Spinal cord (tissue), 10 donors: ENCODE measurements around the gene AFAP1L1. TPM values are rescaled to one million over a fixed set of nuclear protein-coding genes. Genes with fewer than 3 reads are reported as not detected.

Experiments used
- DNase-seq, 6 donors: peaks; one replicate each; pipeline versions ENCODE4 v3.0.0 to v3.0.0-alpha.2; 2013 to 2015; ENCODE audit warnings: low spot score in 6 of 6, low read depth in 4 of 6
- H3K27ac ChIP-seq: one replicate; pipeline ENCODE4 v1.5.1; 2013; ENCODE audit warnings: low read depth, low read length, control low read depth
- H3K27me3 ChIP-seq: one replicate; pipeline ENCODE4 v1.6.1; 2013; ENCODE audit warnings: low read length; ENCODE audit not compliant: control insufficient read depth, insufficient read depth
- H3K36me3 ChIP-seq: one replicate; pipeline ENCODE4 v1.6.1; 2013; ENCODE audit warnings: low read length; ENCODE audit not compliant: control insufficient read depth, insufficient read depth
- H3K4me1 ChIP-seq: one replicate; pipeline ENCODE4 v1.6.1; 2013; ENCODE audit warnings: low read length; ENCODE audit not compliant: control insufficient read depth, insufficient read depth
- H3K4me3 ChIP-seq: one replicate; pipeline ENCODE4 v1.5.1; 2013; ENCODE audit warnings: low read depth, low read length, control low read depth
- H3K9me3 ChIP-seq: one replicate; pipeline ENCODE4 v1.6.1; 2013; ENCODE audit warnings: low read length; ENCODE audit not compliant: control insufficient read depth, insufficient read depth
- WGBS: methylation state at CpG from one replicate; pipeline ENCODE4 v1.1.5; 2013; ENCODE audit warnings: missing lambda C conversion rate; ENCODE audit not compliant: insufficient coverage; 5-methylcytosine and 5-hydroxymethylcytosine counted together
- polyA plus RNA-seq, 2 donors: library from polyadenylated mRNA; unstranded; fragments of 120-200 nt; gene quantifications; one replicate each; pipeline ENCODE4 v1.2.1, GENCODE V29; 2013; ENCODE audit not compliant: insufficient read length in 2 of 2
- total RNA-seq, 2 donors: library from RNA; depleted of rRNA in 1 of 2; stranded (reverse); fragments of 120-200 nt in 1 of 2; fragments of >200 nt in 1 of 2; gene quantifications; one replicate each; pipeline versions ENCODE4 v1.2.3 to v1.2.4, GENCODE V29; 2013 to 2014
- donor health status: healthy.

AFAP1L1 gene
- total and polyA plus RNA-seq, 4 donors: 10.8 to 48.6 (median 15.5) TPM

GRCh38 chr5:149304195-149305078 is 32.8 kb downstream of the AFAP1L1 start:
- Histone ChIP-seq H3K36me3 (peaks cover 3% of the 10 kb centered on the region), H3K4me1 (peaks cover 6% of the 10 kb centered on the region), H3K4me3 (no peak overlapping the region), H3K27ac (no peak overlapping the region), H3K9me3 (no peaks in the 10 kb centered on the region), H3K27me3 (no peaks in the 10 kb centered on the region)
- WGBS: 83% methylated on average over 6 of the region's 11 CpGs
- DNase-seq: no peak

- Histone ChIP-seq H3K36me3 (peaks cover 3% of the 10 kb centered on the region), H3K4me3 (no peak overlapping the region), H3K27me3 (no peaks in the 10 kb centered on the region), H3K4me1 (peaks cover 2% of the 10 kb centered on the region), H3K9me3 (no peaks in the 10 kb centered on the region), H3K27ac (no peak overlapping the region)
- no peak for DNase-seq
- WGBS: 82% methylated on average over 3 of the region's 6 CpGs
Observed at GRCh38 chr5:149309354-149309753, 37.7 kb downstream of the AFAP1L1 start.

GRCh38 chr5:149310488-149310887 is 38.8 kb downstream of the AFAP1L1 start:
- no peak overlapping the region for H3K4me3 ChIP-seq
- no peaks in the 10 kb centered on the region for H3K4me1 ChIP-seq
- H3K27me3 ChIP-seq: no peaks in the 10 kb centered on the region
- 89% methylated on average over 4 of the region's 4 CpGs for WGBS
- H3K27ac ChIP-seq: no peak overlapping the region
- DNase-seq: no peak
- no peaks in the 10 kb centered on the region for H3K9me3 ChIP-seq
- peaks cover 3% of the 10 kb centered on the region for H3K36me3 ChIP-seq

GRCh38 chr5:149310947-149311658 is 39.4 kb downstream of the AFAP1L1 start:
- no peaks in the 10 kb centered on the region for H3K27me3 ChIP-seq
- no peak overlapping the region for H3K4me3 ChIP-seq
- no peaks in the 10 kb centered on the region for H3K4me1 ChIP-seq
- no peak for DNase-seq
- peaks cover 3% of the 10 kb centered on the region for H3K36me3 ChIP-seq
- 45% methylated on average over 7 of the region's 10 CpGs for WGBS
- H3K27ac ChIP-seq: no peak overlapping the region
- no peaks in the 10 kb centered on the region for H3K9me3 ChIP-seq

GRCh38 chr5:149313151-149313841 is 41.6 kb downstream of the AFAP1L1 start:
- 86% methylated on average over 5 of the region's 6 CpGs for WGBS
- H3K27ac ChIP-seq: no peak overlapping the region
- DNase-seq: no peak
- H3K27me3 ChIP-seq: no peaks in the 10 kb centered on the region
- H3K36me3 ChIP-seq: no peaks in the 10 kb centered on the region
- H3K9me3 ChIP-seq: no peaks in the 10 kb centered on the region
- H3K4me3 ChIP-seq: no peak overlapping the region
- peaks cover 3% of the 10 kb centered on the region for H3K4me1 ChIP-seq

GRCh38 chr5:149314571-149315111 is 43.0 kb downstream of the AFAP1L1 start:
- no peaks in the 10 kb centered on the region for H3K9me3 ChIP-seq
- no peak overlapping the region for H3K27ac ChIP-seq
- no peaks in the 10 kb centered on the region for H3K27me3 ChIP-seq
- peaks cover 3% of the 10 kb centered on the region for H3K4me1 ChIP-seq
- no peak for DNase-seq
- WGBS: 92% methylated on average over 2 of the region's 4 CpGs
- H3K36me3 ChIP-seq: no peaks in the 10 kb centered on the region
- no peak overlapping the region for H3K4me3 ChIP-seq

GRCh38 chr5:149315753-149316152 is 44.1 kb downstream of the AFAP1L1 start:
- Histone ChIP-seq H3K4me1 (peaks cover 7% of the 10 kb centered on the region), H3K4me3 (no peak overlapping the region), H3K27me3 (no peaks in the 10 kb centered on the region), H3K27ac (no peak overlapping the region), H3K36me3 (no peaks in the 10 kb centered on the region), H3K9me3 (no peaks in the 10 kb centered on the region)
- WGBS: 92% methylated on average over 6 of the region's 6 CpGs
- DNase-seq: no peak

GRCh38 chr5:149317281-149318048 is 45.8 kb downstream of the AFAP1L1 start:
- WGBS: 86% methylated on average over 14 of the region's 14 CpGs
- no peak overlapping the region for H3K4me3 ChIP-seq
- no peaks in the 10 kb centered on the region for H3K27me3 ChIP-seq
- no peaks in the 10 kb centered on the region for H3K36me3 ChIP-seq
- no peaks in the 10 kb centered on the region for H3K9me3 ChIP-seq
- peak; percentile 24 to 89 (median 48) for DNase-seq
- peak overlapping the region; percentile 1 for H3K27ac ChIP-seq
- H3K4me1 ChIP-seq: peaks cover 11% of the 10 kb centered on the region

GRCh38 chr5:149319174-149319573 is 47.5 kb downstream of the AFAP1L1 start:
- Histone ChIP-seq H3K9me3 (no peaks in the 10 kb centered on the region), H3K36me3 (no peaks in the 10 kb centered on the region), H3K27me3 (no peaks in the 10 kb centered on the region), H3K27ac (no peak overlapping the region), H3K4me1 (peaks cover 12% of the 10 kb centered on the region), H3K4me3 (no peak overlapping the region)
- DNase-seq: no peak
- WGBS: 93% methylated on average over 3 of the region's 3 CpGs
